ENCODE results near the gene FNDC3B. TPM values are rescaled to one million over a fixed set of nuclear protein-coding genes. Genes with fewer than 3 reads are reported as not detected.
A peak's percentile ranks its signal among the peaks of the same experiment; 100 is the strongest.

Gene FNDC3B
- total RNA-seq, 1 donor from 2014 or later = 290 TPM

DNA sequence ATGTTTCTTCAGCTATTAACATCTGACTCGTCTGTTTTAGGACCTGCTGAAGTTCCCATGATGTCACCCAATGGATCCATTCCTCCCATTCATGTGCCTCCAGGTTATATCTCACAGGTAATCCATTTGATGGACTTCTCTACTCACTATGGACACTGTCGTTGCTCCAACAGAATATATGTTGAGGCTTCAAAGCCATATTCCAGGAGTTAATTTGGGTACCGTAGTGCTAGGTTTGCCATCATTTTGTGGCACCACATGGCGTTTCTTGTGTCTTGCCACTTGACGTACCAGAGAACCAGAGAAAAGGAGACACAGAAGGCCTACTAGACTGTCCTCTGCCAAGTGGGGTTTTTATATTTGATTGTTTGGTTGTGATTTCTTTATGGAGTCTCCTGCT lies 187.5 kb downstream of the FNDC3B start:
- Mint-ChIP-seq H3K36me3 (ENCODE audit: low read depth) (peaks cover 23% of the 10 kb centered on the region), H3K9me3 (ENCODE audit: low read depth) (no peaks in the 10 kb centered on the region), H3K27me3 (ENCODE audit: low read depth) (no peaks in the 10 kb centered on the region), H3K4me3 (ENCODE audit: unreplicated experiment) (no peak overlapping the region), H3K27ac (ENCODE audit: unreplicated experiment) (no peak overlapping the region), H3K4me1 (ENCODE audit: low read depth) (peaks cover 59% of the 10 kb centered on the region)
- no peak for DNase-seq (ENCODE audit: low spot score)
- TF ChIP-seq, protein P1, sequence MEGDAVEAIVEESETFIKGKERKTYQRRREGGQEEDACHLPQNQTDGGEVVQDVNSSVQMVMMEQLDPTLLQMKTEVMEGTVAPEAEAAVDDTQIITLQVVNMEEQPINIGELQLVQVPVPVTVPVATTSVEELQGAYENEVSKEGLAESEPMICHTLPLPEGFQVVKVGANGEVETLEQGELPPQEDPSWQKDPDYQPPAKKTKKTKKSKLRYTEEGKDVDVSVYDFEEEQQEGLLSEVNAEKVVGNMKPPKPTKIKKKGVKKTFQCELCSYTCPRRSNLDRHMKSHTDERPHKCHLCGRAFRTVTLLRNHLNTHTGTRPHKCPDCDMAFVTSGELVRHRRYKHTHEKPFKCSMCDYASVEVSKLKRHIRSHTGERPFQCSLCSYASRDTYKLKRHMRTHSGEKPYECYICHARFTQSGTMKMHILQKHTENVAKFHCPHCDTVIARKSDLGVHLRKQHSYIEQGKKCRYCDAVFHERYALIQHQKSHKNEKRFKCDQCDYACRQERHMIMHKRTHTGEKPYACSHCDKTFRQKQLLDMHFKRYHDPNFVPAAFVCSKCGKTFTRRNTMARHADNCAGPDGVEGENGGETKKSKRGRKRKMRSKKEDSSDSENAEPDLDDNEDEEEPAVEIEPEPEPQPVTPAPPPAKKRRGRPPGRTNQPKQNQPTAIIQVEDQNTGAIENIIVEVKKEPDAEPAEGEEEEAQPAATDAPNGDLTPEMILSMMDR (IDR thresholded peaks at IDR 0.05) = no peak

DNA sequence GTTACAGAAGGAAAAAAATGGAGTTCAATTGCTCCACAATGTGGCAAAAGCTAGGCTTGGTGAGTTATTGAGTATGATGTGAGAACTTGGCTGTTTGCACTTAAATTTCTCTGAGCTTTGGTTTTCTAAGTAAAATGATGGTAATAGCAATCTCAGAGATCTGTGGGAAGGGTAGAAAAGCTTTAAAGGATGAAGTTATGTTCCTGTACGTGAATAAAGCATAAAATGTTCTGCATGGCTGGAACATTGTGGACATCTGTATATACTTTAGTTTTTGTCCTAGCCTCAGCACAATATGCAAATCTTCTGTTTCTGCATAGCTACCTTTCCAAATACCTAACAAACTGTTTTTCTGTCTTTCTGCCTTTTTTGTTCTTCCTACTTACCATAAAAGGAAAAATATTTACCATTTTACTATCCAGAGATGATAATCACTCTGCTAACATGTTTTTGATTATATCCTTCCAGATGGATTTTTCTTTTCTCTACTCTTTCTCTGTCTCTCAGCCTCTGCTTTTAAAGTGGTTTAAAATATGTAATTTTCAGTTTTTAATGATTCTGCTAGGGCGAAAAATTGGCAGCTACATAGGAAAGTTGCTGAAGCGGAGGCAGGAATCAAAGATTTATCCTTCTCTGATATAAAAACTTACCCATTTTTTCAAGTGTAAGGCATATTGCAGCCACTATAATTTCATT lies 188.1 kb downstream of the FNDC3B start:
- H3K4me3 Mint-ChIP-seq (ENCODE audit: unreplicated experiment) = no peak overlapping the region
- H3K27me3 Mint-ChIP-seq (ENCODE audit: low read depth) = no peaks in the 10 kb centered on the region
- H3K27ac Mint-ChIP-seq (ENCODE audit: unreplicated experiment) = peak overlapping the region; percentile 60
- H3K36me3 Mint-ChIP-seq (ENCODE audit: low read depth) = peaks cover 26% of the 10 kb centered on the region
- H3K4me1 Mint-ChIP-seq (ENCODE audit: low read depth) = peaks cover 56% of the 10 kb centered on the region
- no peak for DNase-seq (ENCODE audit: low spot score)
- TF ChIP-seq, protein P1 (IDR thresholded peaks at IDR 0.05) = no peak
- H3K9me3 Mint-ChIP-seq (ENCODE audit: low read depth) = no peaks in the 10 kb centered on the region

DNA sequence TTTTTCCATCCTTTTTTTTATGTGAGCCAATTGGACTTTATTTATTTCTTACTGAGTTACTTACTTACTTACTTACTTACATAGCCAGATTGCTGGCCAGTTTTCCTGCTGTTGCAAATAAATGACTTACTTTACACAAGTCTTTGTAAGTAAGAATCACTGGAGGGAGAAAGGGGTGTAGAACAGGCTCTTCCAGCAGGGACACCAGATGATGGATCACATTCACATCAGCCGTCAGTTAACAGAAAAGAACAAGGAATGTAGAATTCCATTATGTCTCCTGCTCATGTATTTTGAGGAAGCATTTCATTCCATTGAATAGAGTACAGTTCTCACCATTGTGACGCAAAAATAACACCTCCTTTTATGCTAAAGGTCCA lies 188.6 kb downstream of the FNDC3B start:
- DNase-seq (ENCODE audit: low spot score) = no peak
- Mint-ChIP-seq H3K4me3 (ENCODE audit: unreplicated experiment) (no peak overlapping the region), H3K36me3 (ENCODE audit: low read depth) (peaks cover 28% of the 10 kb centered on the region), H3K4me1 (ENCODE audit: low read depth) (peaks cover 50% of the 10 kb centered on the region), H3K27ac (ENCODE audit: unreplicated experiment) (peak overlapping the region; percentile 60), H3K27me3 (ENCODE audit: low read depth) (no peaks in the 10 kb centered on the region), H3K9me3 (ENCODE audit: low read depth) (no peaks in the 10 kb centered on the region)
- TF ChIP-seq, protein P1 (IDR thresholded peaks at IDR 0.05) = no peak

DNA sequence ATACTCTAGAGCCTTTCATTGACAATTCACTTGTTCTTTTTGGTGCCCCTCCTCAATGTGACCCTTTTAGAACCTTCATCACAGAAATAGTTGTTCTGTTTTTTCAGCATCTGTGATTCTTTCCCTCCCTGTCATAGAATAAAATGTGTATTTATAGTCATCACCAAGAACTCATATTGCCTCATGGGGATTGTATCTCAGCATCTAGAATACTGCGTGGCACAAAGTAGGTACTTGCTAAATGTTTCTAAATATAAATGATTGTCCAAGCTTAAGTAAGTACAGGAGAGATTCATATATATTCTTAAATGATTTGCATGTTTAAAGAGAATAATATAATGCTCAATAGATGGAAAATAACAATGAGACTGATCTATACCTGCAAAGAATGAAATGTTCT lies 190.1 kb downstream of the FNDC3B start:
- Mint-ChIP-seq H3K27me3 (ENCODE audit: low read depth) (no peaks in the 10 kb centered on the region), H3K9me3 (ENCODE audit: low read depth) (no peaks in the 10 kb centered on the region), H3K36me3 (ENCODE audit: low read depth) (peaks cover 31% of the 10 kb centered on the region), H3K4me3 (ENCODE audit: unreplicated experiment) (no peak overlapping the region), H3K4me1 (ENCODE audit: low read depth) (peaks cover 40% of the 10 kb centered on the region), H3K27ac (ENCODE audit: unreplicated experiment) (peak overlapping the region; percentile 24)
- TF ChIP-seq, protein P1 (IDR thresholded peaks at IDR 0.05) = no peak
- no peak for DNase-seq (ENCODE audit: low spot score)

DNA sequence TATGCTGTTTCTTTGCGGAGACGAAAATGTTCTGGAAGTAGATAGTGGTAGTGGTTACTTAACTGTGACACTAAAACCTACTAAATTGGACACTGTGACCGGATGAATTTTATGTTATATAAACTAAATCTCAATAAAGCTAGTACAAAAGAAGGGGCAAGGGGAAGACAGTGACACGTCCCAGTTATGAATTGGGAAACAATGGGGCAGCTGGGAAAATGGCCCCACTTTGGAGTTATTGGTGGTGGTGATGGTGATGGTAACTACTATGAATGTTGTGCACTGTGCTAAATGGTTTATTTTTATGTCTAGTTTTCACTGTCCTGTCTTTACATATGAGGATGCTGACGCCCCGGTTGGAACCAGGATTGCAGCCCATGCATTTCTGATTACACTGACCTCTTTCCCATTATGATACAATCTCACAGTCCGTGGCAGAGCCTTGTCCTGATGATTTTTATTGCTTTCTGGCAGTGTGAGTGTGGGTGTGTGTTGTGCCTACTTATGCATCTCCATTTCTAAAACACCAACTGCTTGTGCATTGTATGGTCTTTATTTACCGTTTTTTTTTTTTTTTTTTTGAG lies 192.0 kb downstream of the FNDC3B start:
- TF ChIP-seq, protein P1 (IDR thresholded peaks at IDR 0.05) = no peak
- Mint-ChIP-seq H3K36me3 (ENCODE audit: low read depth) (peaks cover 28% of the 10 kb centered on the region), H3K27me3 (ENCODE audit: low read depth) (no peaks in the 10 kb centered on the region), H3K27ac (ENCODE audit: unreplicated experiment) (peak overlapping the region; percentile 42), H3K4me3 (ENCODE audit: unreplicated experiment) (no peak overlapping the region), H3K4me1 (ENCODE audit: low read depth) (peaks cover 26% of the 10 kb centered on the region), H3K9me3 (ENCODE audit: low read depth) (no peaks in the 10 kb centered on the region)
- no peak for DNase-seq (ENCODE audit: low spot score)

Data from chondrocyte (in vitro differentiated cells).